ENCODE results near the gene MIB1. TPM values are rescaled to one million over a fixed set of nuclear protein-coding genes. Genes with fewer than 3 reads are reported as not detected.

Gene MIB1
- total RNA-seq, 1 experiment from 2014 or later, result 66.3 TPM

DNA sequence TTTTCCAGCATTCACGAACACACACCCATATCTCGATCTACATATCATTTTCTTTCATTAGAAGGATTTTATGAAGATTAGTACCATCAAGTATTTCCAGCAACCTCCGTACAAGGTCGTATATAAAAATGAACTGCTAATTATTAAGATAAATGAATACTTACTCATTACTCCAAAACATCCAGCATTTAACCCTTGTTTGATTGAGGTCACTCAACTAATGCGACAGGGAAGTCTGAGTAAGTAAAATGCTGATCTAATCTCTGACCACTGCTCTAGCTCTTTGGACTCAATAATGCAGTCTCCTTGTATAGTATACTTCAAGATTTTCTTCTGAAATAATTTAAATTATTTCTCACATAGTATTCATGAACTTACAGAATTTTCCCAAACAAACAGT is 38.0 kb upstream of the MIB1 start:
- POLR2A ChIA-PET, result interaction anchor here (0.7 kb wide), 1 partner anchor 81 kb away, joined by 5 read pairs; no protein-coding TSS in a partner anchor
- Histone ChIP-seq H3K4me3 (ENCODE audit: low read depth in 2 of 2, low read length in 2 of 2) (peak overlapping the region; percentile 51 to 78; a peak in 3 of 4 replicates), H3K9me3 (ENCODE audit: control insufficient read depth, insufficient read depth, low read depth, low read length) (no peaks in the 10 kb centered on the region), H3K4me1 (ENCODE audit: control insufficient read depth, insufficient read depth, low read length) (peaks cover 10% of the 10 kb centered on the region; the same call in 1 of the 2 replicates), H3K27me3 (ENCODE audit: control insufficient read depth, insufficient read depth, low read length) (no peaks in the 10 kb centered on the region), H3K27ac (ENCODE audit: low read length) (peak overlapping the region; percentile 82; the same call in 1 of the 2 replicates), H3K36me3 (ENCODE audit: control insufficient read depth, insufficient read depth, low read length) (peaks cover 5% of the 10 kb centered on the region; the same call in 1 of the 2 replicates)
- ATAC-seq (no peak), DNase-seq (ENCODE audit: low read depth, low spot score) (no peak)
- no TSS peak for BruUV-seq (replicated peaks)
- TF ChIP-seq, protein P1, sequence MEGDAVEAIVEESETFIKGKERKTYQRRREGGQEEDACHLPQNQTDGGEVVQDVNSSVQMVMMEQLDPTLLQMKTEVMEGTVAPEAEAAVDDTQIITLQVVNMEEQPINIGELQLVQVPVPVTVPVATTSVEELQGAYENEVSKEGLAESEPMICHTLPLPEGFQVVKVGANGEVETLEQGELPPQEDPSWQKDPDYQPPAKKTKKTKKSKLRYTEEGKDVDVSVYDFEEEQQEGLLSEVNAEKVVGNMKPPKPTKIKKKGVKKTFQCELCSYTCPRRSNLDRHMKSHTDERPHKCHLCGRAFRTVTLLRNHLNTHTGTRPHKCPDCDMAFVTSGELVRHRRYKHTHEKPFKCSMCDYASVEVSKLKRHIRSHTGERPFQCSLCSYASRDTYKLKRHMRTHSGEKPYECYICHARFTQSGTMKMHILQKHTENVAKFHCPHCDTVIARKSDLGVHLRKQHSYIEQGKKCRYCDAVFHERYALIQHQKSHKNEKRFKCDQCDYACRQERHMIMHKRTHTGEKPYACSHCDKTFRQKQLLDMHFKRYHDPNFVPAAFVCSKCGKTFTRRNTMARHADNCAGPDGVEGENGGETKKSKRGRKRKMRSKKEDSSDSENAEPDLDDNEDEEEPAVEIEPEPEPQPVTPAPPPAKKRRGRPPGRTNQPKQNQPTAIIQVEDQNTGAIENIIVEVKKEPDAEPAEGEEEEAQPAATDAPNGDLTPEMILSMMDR (IDR thresholded peaks at IDR 0.05), result no peak
- intact Hi-C loops (cut with micrococcal nuclease; ENCODE audit: unreplicated experiment), result loop anchor here (5.0 kb wide), 1 partner anchor 40 kb away; the partner anchor contains the start of gene MIB1
- in situ Hi-C loops (cut with HindIII; ENCODE audit: low pct_unique_long_range_greater_than_20kb, low sequenced_read_pairs), result no loop called here
- CTCF ChIA-PET, result no interaction called here

DNA sequence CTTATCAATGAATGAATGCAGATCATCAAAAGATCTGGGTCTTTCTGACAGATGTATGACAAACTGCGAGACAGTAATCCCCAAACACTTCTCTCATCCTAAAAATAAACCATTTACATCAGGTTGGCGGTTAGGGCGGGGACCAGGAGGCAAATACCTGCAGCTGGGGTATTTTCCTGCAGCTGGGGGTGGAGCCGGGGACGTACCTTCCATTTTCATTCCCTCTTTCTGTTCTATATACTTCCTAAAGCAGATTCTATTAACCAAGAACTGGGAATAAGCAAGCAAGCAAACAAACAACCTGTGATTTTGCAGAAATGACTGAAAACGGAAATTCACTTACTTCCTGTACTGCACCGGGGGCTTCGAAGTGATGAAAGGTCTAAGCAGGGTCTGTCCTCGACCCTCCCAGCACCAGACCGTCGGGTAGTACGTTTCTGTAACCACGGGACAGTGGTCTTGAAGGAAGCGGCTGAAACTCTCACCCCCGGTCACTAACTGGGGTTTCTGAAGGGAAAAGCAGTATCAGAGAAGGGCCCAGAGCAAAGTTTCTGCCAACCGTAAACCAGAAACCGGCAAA is 37.3 kb upstream of the MIB1 start:
- DNase-seq (ENCODE audit: low read depth, low spot score) (no peak), ATAC-seq (no peak)
- intact Hi-C loops (cut with micrococcal nuclease; ENCODE audit: unreplicated experiment), result loop anchor here (5.0 kb wide), 1 partner anchor 39 kb away; the partner anchor contains the start of gene MIB1
- Histone ChIP-seq H3K4me3 (ENCODE audit: low read depth in 2 of 2, low read length in 2 of 2) (peak overlapping the region; percentile 51 to 78), H3K4me1 (ENCODE audit: control insufficient read depth, insufficient read depth, low read length) (peaks cover 10% of the 10 kb centered on the region; the same call in 1 of the 2 replicates), H3K36me3 (ENCODE audit: control insufficient read depth, insufficient read depth, low read length) (peaks cover 5% of the 10 kb centered on the region; the same call in 1 of the 2 replicates), H3K27me3 (ENCODE audit: control insufficient read depth, insufficient read depth, low read length) (no peaks in the 10 kb centered on the region), H3K27ac (ENCODE audit: low read length) (peak overlapping the region; percentile 82), H3K9me3 (ENCODE audit: control insufficient read depth, insufficient read depth, low read depth, low read length) (no peaks in the 10 kb centered on the region)
- in situ Hi-C loops (cut with HindIII; ENCODE audit: low pct_unique_long_range_greater_than_20kb, low sequenced_read_pairs), result no loop called here
- BruUV-seq (replicated peaks), result no TSS peak
- TF ChIP-seq TCF7L2 (IDR thresholded peaks at IDR 0.05; ENCODE audit: low read depth, low read length), result no peak
- TF ChIP-seq, protein P2, sequence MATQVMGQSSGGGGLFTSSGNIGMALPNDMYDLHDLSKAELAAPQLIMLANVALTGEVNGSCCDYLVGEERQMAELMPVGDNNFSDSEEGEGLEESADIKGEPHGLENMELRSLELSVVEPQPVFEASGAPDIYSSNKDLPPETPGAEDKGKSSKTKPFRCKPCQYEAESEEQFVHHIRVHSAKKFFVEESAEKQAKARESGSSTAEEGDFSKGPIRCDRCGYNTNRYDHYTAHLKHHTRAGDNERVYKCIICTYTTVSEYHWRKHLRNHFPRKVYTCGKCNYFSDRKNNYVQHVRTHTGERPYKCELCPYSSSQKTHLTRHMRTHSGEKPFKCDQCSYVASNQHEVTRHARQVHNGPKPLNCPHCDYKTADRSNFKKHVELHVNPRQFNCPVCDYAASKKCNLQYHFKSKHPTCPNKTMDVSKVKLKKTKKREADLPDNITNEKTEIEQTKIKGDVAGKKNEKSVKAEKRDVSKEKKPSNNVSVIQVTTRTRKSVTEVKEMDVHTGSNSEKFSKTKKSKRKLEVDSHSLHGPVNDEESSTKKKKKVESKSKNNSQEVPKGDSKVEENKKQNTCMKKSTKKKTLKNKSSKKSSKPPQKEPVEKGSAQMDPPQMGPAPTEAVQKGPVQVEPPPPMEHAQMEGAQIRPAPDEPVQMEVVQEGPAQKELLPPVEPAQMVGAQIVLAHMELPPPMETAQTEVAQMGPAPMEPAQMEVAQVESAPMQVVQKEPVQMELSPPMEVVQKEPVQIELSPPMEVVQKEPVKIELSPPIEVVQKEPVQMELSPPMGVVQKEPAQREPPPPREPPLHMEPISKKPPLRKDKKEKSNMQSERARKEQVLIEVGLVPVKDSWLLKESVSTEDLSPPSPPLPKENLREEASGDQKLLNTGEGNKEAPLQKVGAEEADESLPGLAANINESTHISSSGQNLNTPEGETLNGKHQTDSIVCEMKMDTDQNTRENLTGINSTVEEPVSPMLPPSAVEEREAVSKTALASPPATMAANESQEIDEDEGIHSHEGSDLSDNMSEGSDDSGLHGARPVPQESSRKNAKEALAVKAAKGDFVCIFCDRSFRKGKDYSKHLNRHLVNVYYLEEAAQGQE (IDR thresholded peaks at IDR 0.05; ENCODE audit: insufficient read depth in 1 of 2, low read depth in 2 of 2, low read length in 1 of 2), result no peak
- TF ChIP-seq SIN3A (IDR thresholded peaks at IDR 0.05; ENCODE audit: borderline replicate concordance, insufficient read depth, low read depth, low read length), result no peak
- TF ChIP-seq POLR2AphosphoS5 (IDR thresholded peaks at IDR 0.05; ENCODE audit: low read depth, low read length), result no peak
- TF ChIP-seq, protein P1 (IDR thresholded peaks at IDR 0.05), result no peak
- CTCF ChIA-PET, result no interaction called here
- POLR2A ChIA-PET, result interaction anchor here (0.7 kb wide), 1 partner anchor 82 kb away, joined by 5 read pairs; no protein-coding TSS in a partner anchor
